ENCODE measurements around the gene OR2AE1.
"Not testable (repeated sequence)": the region's sequence is repeated elsewhere in the genome, so short reads cannot be mapped to it uniquely, and the experiment has no call there.

Gene OR2AE1

GRCh38 chr7:99876933-99877332 is at the start of gene OR2AE1:
TSS of gene OR2AE1 (minus strand) at chr7:99877033. CDS start at chr7:99877033, 0 bp downstream.
- no peak for DNase-seq

GRCh38 chr7:99926321-99926720 is 49.5 kb upstream of the OR2AE1 start:
- DNase-seq: no peak

GRCh38 chr7:99923200-99923599 is 46.4 kb upstream of the OR2AE1 start:
- no peak for DNase-seq

- DNase-seq: no peak
These were observed 43.3 kb upstream of the OR2AE1 start for GRCh38 chr7:99920149-99920548.

- no peak for DNase-seq
These were observed 42.9 kb upstream of the OR2AE1 start for GRCh38 chr7:99919814-99920112.

GRCh38 chr7:99918959-99919813 is 42.4 kb upstream of the OR2AE1 start, which contains the start of gene TRIM4:
TSS of gene TRIM4 (minus strand) at chr7:99919530. CDS start at chr7:99919401, 129 bp downstream.
- peak; percentile 91 for DNase-seq

- DNase-seq: no peak
These were observed 34.1 kb upstream of the OR2AE1 start for GRCh38 chr7:99910976-99911375.

GRCh38 chr7:99901581-99901980 is 24.7 kb upstream of the OR2AE1 start:
- no peak for DNase-seq

GRCh38 chr7:99899830-99900519 is 23.1 kb upstream of the OR2AE1 start:
- DNase-seq: no peak

GRCh38 chr7:99898836-99899235 is 22.0 kb upstream of the OR2AE1 start:
- no peak for DNase-seq

GRCh38 chr7:99898023-99898357 is 21.2 kb upstream of the OR2AE1 start:
- no peak for DNase-seq

GRCh38 chr7:99897322-99898022 is 20.6 kb upstream of the OR2AE1 start:
- no peak for DNase-seq

GRCh38 chr7:99894738-99895137 is 17.9 kb upstream of the OR2AE1 start:
- DNase-seq: no peak

- no peak for DNase-seq
These were observed 16.4 kb upstream of the OR2AE1 start for GRCh38 chr7:99893280-99893679.

GRCh38 chr7:99890348-99890747 is 13.5 kb upstream of the OR2AE1 start:
- not testable (repeated sequence) for DNase-seq

GRCh38 chr7:99888366-99888765 is 11.5 kb upstream of the OR2AE1 start:
- not testable (repeated sequence) for DNase-seq

- DNase-seq: no peak
These were observed 4.5 kb upstream of the OR2AE1 start for GRCh38 chr7:99881370-99881769.

- no peak for DNase-seq
These were observed 342 bp downstream of the OR2AE1 start for GRCh38 chr7:99876491-99876890.

GRCh38 chr7:99868246-99868645 is 8.6 kb downstream of the OR2AE1 start:
- DNase-seq: no peak

- not testable (repeated sequence) for DNase-seq
These were observed 9.4 kb downstream of the OR2AE1 start for GRCh38 chr7:99867477-99867876.

- DNase-seq: no peak
These were observed 12.9 kb downstream of the OR2AE1 start for GRCh38 chr7:99863847-99864440.

- DNase-seq: peak; percentile 62
These were observed 16.3 kb downstream of the OR2AE1 start for GRCh38 chr7:99860281-99861127.

All from right forelimb (tissue), 1 donor.